DOHH2 (cell line): Measurements from ENCODE around the gene NCKAP5.

Source experiments
- H3F3A ChIP-seq: fragments of 200-600 bp; sonication (generic), shearing (Covaris generic); 2 replicates; pipeline ENCODE4 v1.6.0; 2016; ENCODE audit warnings: antibody characterized with exemption, mild to moderate bottlenecking; ENCODE audit not compliant: control insufficient read depth, insufficient read depth
- H3K27ac ChIP-seq: fragments of 200-600 bp; sonication (generic); 2 replicates; pipeline ENCODE4 v1.5.1; 2014; ENCODE audit warnings: low read depth, mild to moderate bottlenecking, low read length, moderate library complexity
- H3K27me3 ChIP-seq: fragments of 200-600 bp; sonication (generic); 2 replicates; pipeline ENCODE4 v1.6.1; 2014; ENCODE audit warnings: mild to moderate bottlenecking, low read length, mixed read lengths; ENCODE audit not compliant: control insufficient read depth
- H3K36me3 ChIP-seq: fragments of 200-600 bp; sonication (generic); 2 replicates; pipeline ENCODE4 v1.6.1; 2014; ENCODE audit warnings: mild to moderate bottlenecking, low read length, moderate library complexity, mixed read lengths; ENCODE audit not compliant: control insufficient read depth
- H3K4me1 ChIP-seq: fragments of 200-600 bp; sonication (generic); 2 replicates; pipeline ENCODE4 v1.6.1; 2014; ENCODE audit warnings: mild to moderate bottlenecking, low read length, mixed read lengths; ENCODE audit not compliant: control insufficient read depth
- H3K4me2 ChIP-seq: fragments of 200-600 bp; sonication (generic); 2 replicates; pipeline ENCODE4 v1.6.0; 2014; ENCODE audit warnings: mild to moderate bottlenecking, low read length, moderate library complexity
- H3K4me3 ChIP-seq: fragments of 200-600 bp; sonication (generic); 2 replicates; pipeline ENCODE4 v1.5.1; 2014; ENCODE audit warnings: mild to moderate bottlenecking, low read length, mixed read lengths
- H3K79me2 ChIP-seq: fragments of 200-600 bp; sonication (generic); 2 replicates; pipeline ENCODE4 v1.6.1; 2014; ENCODE audit warnings: mild to moderate bottlenecking, low read length, mixed read lengths; ENCODE audit not compliant: control insufficient read depth
- H3K9me2 ChIP-seq: fragments of 200-600 bp; sonication (generic); replicated peaks from 2 replicates; pipeline ENCODE4 v1.6.1; 2014; ENCODE audit warnings: mild to moderate bottlenecking, low read length, mixed read lengths; ENCODE audit not compliant: control insufficient read depth
- H3K9me3 ChIP-seq: fragments of 200-600 bp; sonication (generic); 2 replicates; pipeline ENCODE4 v1.6.1; 2014; ENCODE audit warnings: antibody characterized with exemption, low read length, mixed read lengths; ENCODE audit not compliant: control insufficient read depth, insufficient read depth
- H4K20me1 ChIP-seq: fragments of 200-600 bp; sonication (generic); 2 replicates; pipeline ENCODE4 v1.6.0; 2014; ENCODE audit warnings: low read depth, mild to moderate bottlenecking, antibody characterized with exemption, low read length, moderate library complexity; ENCODE audit not compliant: control insufficient read depth, insufficient read depth
- EZH2phosphoT487 ChIP-seq: fragments of 200-600 bp; sonication (generic); IDR thresholded peaks from 2 replicates; pipeline ENCODE4 v1.6.1; 2017; ENCODE audit warnings: borderline replicate concordance, mild to moderate bottlenecking, antibody characterized with exemption, low read length, moderate library complexity, mixed read lengths
- TF ChIP-seq, protein P1 (sequence below): fragments of 200-600 bp; sonication (generic); IDR thresholded peaks from one replicate; pipeline ENCODE4 v1.5.1; 2014; ENCODE audit warnings: antibody characterized with exemption, mild to moderate bottlenecking, low read depth, low read length; ENCODE audit not compliant: poor library complexity, severe bottlenecking

Gene NCKAP5

DNA sequence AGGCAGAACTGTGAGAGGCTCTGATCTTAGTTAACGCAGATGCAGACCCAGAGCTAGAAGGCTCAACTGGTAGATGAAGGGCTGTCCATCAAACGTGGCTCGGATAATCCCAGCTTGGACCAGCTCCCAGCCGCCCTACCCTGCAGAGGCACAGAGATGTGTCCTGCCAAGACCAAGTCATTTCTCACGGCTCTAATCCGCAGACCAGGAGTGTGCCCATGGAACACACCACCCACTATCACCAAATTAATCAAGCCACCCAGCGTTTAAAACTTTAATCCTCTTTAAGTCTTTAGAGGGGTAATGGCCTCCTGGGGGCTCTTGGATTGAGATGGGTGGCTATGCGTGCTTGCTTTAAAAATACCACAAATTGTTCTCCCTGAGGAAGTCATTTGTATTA lies 915.8 kb downstream of the NCKAP5 start:
- Histone ChIP-seq H4K20me1 (no peaks in the 10 kb centered on the region), H3K9me2 (no peaks in the 10 kb centered on the region), H3K9me3 (no peaks in the 10 kb centered on the region), H3K36me3 (no peaks in the 10 kb centered on the region), H3K4me1 (no peaks in the 10 kb centered on the region), H3K79me2 (no peaks in the 10 kb centered on the region), H3K4me3 (no peak overlapping the region), H3F3A (no peaks in the 10 kb centered on the region), H3K4me2 (no peak overlapping the region), H3K27ac (no peak overlapping the region), H3K27me3 (no peaks in the 10 kb centered on the region)
- TF ChIP-seq EZH2phosphoT487 = no peak
- TF ChIP-seq, protein P1, sequence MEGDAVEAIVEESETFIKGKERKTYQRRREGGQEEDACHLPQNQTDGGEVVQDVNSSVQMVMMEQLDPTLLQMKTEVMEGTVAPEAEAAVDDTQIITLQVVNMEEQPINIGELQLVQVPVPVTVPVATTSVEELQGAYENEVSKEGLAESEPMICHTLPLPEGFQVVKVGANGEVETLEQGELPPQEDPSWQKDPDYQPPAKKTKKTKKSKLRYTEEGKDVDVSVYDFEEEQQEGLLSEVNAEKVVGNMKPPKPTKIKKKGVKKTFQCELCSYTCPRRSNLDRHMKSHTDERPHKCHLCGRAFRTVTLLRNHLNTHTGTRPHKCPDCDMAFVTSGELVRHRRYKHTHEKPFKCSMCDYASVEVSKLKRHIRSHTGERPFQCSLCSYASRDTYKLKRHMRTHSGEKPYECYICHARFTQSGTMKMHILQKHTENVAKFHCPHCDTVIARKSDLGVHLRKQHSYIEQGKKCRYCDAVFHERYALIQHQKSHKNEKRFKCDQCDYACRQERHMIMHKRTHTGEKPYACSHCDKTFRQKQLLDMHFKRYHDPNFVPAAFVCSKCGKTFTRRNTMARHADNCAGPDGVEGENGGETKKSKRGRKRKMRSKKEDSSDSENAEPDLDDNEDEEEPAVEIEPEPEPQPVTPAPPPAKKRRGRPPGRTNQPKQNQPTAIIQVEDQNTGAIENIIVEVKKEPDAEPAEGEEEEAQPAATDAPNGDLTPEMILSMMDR = no peak

DNA sequence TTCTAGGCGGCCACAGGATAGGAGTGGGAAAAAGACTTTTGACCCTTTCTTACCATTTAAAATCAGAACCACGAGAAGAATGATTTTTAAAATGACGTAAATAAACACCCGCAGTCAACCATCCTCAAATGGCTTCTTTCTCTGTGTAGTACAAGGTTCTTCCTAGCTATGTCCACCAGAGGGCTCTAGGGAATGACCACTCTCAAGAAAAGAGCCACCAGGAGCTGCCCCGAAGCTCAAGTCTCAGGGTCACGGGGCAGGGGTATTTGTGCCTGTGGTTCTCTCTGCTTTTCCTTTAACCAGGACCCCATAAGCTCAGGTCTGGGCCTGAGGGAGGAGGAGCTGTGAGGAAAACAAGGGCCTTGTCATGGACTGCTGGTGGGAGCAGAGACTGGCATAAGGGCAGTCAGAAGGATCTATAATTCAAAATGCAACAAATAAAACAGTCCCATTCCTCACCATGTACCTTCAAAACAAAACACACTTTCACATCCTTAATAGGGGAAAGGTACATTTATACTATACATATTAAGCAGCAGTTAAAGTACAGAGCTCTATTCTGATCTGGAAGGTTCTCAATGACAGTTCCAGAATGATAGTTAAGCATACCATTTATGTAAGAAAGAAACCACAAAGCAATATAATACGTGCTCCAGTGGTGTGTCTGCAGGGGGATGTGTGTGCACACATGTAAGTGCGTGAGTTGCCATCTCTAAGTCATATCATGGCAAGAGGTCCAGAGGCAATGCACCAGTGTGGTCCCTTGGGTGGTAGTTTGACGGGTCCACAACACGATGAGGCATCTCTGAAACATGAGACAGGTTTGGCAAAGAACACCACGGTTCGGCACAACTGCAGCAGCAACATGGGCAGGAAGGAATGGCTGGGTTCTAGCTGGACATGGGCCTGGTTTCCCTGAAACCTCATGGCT lies 916.9 kb downstream of the NCKAP5 start:
- no peaks in the 10 kb centered on the region for H3K36me3 ChIP-seq
- no peaks in the 10 kb centered on the region for H4K20me1 ChIP-seq
- no peaks in the 10 kb centered on the region for H3K79me2 ChIP-seq
- H3K27me3 ChIP-seq = no peaks in the 10 kb centered on the region
- no peak overlapping the region for H3K4me2 ChIP-seq
- H3K4me1 ChIP-seq = no peaks in the 10 kb centered on the region
- H3K9me2 ChIP-seq = no peaks in the 10 kb centered on the region
- H3K27ac ChIP-seq = no peak overlapping the region
- H3F3A ChIP-seq = no peaks in the 10 kb centered on the region
- TF ChIP-seq, protein P1 = no peak
- no peak for TF ChIP-seq EZH2phosphoT487
- H3K4me3 ChIP-seq = no peak overlapping the region
- H3K9me3 ChIP-seq = no peaks in the 10 kb centered on the region

DNA sequence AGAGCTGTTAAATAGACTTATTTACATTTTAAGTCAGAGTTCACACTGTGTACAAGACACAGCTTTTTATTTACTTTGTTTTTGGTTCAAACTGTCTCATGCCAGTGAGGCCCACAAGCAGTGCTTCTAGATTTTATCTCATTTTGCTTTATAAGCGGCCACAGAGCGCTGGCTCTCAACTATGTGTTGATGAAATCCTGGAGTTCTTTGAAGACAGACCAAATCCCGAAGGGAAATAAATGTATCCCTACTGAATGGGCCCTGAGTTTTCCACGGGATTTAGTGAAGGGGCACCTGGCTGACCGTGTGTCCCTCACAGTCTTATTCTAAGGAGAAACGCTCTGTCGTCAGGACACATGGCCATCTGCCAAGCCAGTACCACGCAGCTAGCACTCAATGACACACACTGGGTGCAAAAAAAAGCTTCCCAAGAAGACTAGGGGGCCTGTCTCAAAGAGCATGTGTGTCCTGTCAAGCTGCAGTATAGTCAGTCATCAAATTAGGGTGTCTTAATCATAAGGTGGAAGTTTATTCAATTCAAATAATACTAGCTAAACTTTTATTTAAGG lies 921.6 kb downstream of the NCKAP5 start:
- Histone ChIP-seq H4K20me1 (no peaks in the 10 kb centered on the region), H3K4me1 (0 out of 2 replicates have a peak, but pooled peaks cover 3% of the 10 kb centered on the region), H3K4me3 (no peak overlapping the region), H3K9me2 (no peaks in the 10 kb centered on the region), H3K36me3 (no peaks in the 10 kb centered on the region), H3F3A (no peaks in the 10 kb centered on the region), H3K4me2 (no peak overlapping the region), H3K27me3 (no peaks in the 10 kb centered on the region), H3K9me3 (no peaks in the 10 kb centered on the region), H3K27ac (no peak overlapping the region), H3K79me2 (no peaks in the 10 kb centered on the region)
- TF ChIP-seq, protein P1 = no peak
- TF ChIP-seq EZH2phosphoT487 = no peak
